Panc1 (cell line): ENCODE data around the gene METTL16. TPM values are rescaled to one million over a fixed set of nuclear protein-coding genes. Genes with fewer than 3 reads are reported as not detected.

Experiments used
- ATAC-seq: fragments of 200-7000 bp; cut with Tn5 transposase; 2 replicates; pipeline ENCODE4 v1.9.1; 2020; ENCODE audit warnings: mild to moderate bottlenecking, moderate library complexity
- BruUV-seq: library from RNA; stranded (reverse); fragments of 400-500 nt; replicated peaks from 2 replicates; lab custom pipeline; 2021; lab: Mats Ljungman, UMichigan
- CTCF ChIA-PET: fragments of 300-600 bp; sonication (Branson Sonifier 250); formaldehyde crosslinking; loops from one replicate; lab custom pipeline; 2022; ENCODE audit warnings: antibody characterized with exemption; lab: Charles Lee
- POLR2A ChIA-PET: fragments of 300-600 bp; sonication (Branson Sonifier 250); formaldehyde crosslinking; loops from one replicate; lab custom pipeline; 2022; ENCODE audit warnings: antibody characterized with exemption; lab: Charles Lee
- DNase-seq: peaks from one replicate; pipeline ENCODE4 v3.0.0-alpha.2; 2010; ENCODE audit warnings: low read depth, low spot score
- H3K27ac ChIP-seq: 2 replicates; pipeline ENCODE4 v1.5.1; 2011; ENCODE audit warnings: mild to moderate bottlenecking, low read length, inconsistent platforms
- H3K27me3 ChIP-seq: fragments of 200-500 bp; sonication (Bioruptor generic); 2 replicates; pipeline ENCODE4 v1.6.0; 2014; ENCODE audit warnings: low read length, inconsistent platforms; ENCODE audit not compliant: control insufficient read depth, insufficient read depth
- H3K36me3 ChIP-seq: fragments of 200-500 bp; sonication (Bioruptor generic); 2 replicates; pipeline ENCODE4 v1.5.1; 2014; ENCODE audit warnings: inconsistent platforms, mild to moderate bottlenecking, low read length, moderate library complexity; ENCODE audit not compliant: control insufficient read depth, insufficient read depth
- H3K4me1 ChIP-seq: 2 replicates; pipeline ENCODE4 v1.5.1; 2011; ENCODE audit warnings: inconsistent platforms, mild to moderate bottlenecking, low read length, moderate library complexity; ENCODE audit not compliant: control insufficient read depth, insufficient read depth
- H3K4me3 ChIP-seq, 2 experiments: 2 replicates each; pipeline ENCODE4 v1.5.1; 2011 to 2012; ENCODE audit warnings: low read depth in 2 of 2, low read length in 2 of 2, mild to moderate bottlenecking in 2 of 2, inconsistent platforms in 1 of 2, moderate library complexity in 1 of 2
- H3K9me3 ChIP-seq: fragments of 200-500 bp; sonication (Bioruptor generic); 2 replicates; pipeline ENCODE4 v1.5.1; 2014; ENCODE audit warnings: low read depth, mild to moderate bottlenecking, inconsistent platforms, low read length, moderate library complexity; ENCODE audit not compliant: control insufficient read depth, insufficient read depth
- POLR2AphosphoS5 ChIP-seq: IDR thresholded peaks from 2 replicates; pipeline ENCODE4 v1.6.1; 2012; ENCODE audit warnings: mild to moderate bottlenecking, low read depth, low read length, moderate library complexity
- SIN3A ChIP-seq: IDR thresholded peaks from 2 replicates; pipeline ENCODE4 v1.6.1; 2012; ENCODE audit warnings: low read depth, mild to moderate bottlenecking, low read length, moderate library complexity, borderline replicate concordance; ENCODE audit not compliant: insufficient read depth
- TCF7L2 ChIP-seq: IDR thresholded peaks from 2 replicates; pipeline ENCODE4 v1.6.1; 2011; ENCODE audit warnings: mild to moderate bottlenecking, low read depth, low read length, inconsistent platforms
- in situ Hi-C: cut with HindIII; loops from 2 replicates; pipeline ENCODE4 v1.10.0; 2016; ENCODE audit warnings: low sequenced_read_pairs, low pct_unique_long_range_greater_than_20kb
- intact Hi-C: fragments of 100-400 bp; cut with micrococcal nuclease; formaldehyde crosslinking; loops from one replicate; pipeline ENCODE4 v1.10.0; 2022; ENCODE audit not compliant: unreplicated experiment
- total RNA-seq: library from RNA; stranded (reverse); gene quantifications from one replicate; pipeline ENCODE4 v1.2.1, GENCODE V29; 2021; ENCODE audit not compliant: unreplicated experiment
- TF ChIP-seq, protein P1 (sequence below): fragments of 450-650 bp; IDR thresholded peaks from 2 replicates; pipeline ENCODE4 v1.5.1; 2017; ENCODE audit warnings: mild to moderate bottlenecking
- TF ChIP-seq, protein P2 (sequence below), 2 experiments: IDR thresholded peaks; 2 replicates each; pipeline ENCODE4 v1.6.1; 2011 to 2012; ENCODE audit warnings: low read depth in 2 of 2, control low read depth in 1 of 2, low read length in 1 of 2, mild to moderate bottlenecking in 1 of 2, moderate library complexity in 1 of 2; ENCODE audit not compliant: insufficient read depth in 1 of 2

Gene METTL16
- total RNA-seq, 1 experiment from 2014 or later = 34.7 TPM

DNA sequence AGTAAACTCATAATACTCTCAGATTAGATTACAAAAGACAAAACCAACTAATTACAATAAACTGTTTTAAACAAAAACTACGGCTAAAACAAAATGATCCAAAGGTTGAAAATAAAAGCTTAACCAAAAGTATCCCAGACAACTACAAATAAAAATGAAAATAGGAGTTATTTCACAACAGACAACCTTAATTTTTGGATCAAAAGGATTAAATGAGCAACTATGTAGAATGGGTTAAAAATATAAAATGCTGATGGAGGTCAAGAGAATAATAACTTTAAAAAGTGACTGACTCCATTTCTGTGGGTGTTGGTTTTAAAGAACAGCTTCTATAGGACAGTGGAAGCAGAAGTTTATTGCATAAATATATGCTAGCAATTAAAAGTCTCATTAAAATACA, 28.6 kb downstream of the METTL16 start:
- H3K4me3 ChIP-seq = no peak overlapping the region
- H3K4me1 ChIP-seq = no peaks in the 10 kb centered on the region; the same call in 1 of the 2 replicates
- TF ChIP-seq, protein P1, sequence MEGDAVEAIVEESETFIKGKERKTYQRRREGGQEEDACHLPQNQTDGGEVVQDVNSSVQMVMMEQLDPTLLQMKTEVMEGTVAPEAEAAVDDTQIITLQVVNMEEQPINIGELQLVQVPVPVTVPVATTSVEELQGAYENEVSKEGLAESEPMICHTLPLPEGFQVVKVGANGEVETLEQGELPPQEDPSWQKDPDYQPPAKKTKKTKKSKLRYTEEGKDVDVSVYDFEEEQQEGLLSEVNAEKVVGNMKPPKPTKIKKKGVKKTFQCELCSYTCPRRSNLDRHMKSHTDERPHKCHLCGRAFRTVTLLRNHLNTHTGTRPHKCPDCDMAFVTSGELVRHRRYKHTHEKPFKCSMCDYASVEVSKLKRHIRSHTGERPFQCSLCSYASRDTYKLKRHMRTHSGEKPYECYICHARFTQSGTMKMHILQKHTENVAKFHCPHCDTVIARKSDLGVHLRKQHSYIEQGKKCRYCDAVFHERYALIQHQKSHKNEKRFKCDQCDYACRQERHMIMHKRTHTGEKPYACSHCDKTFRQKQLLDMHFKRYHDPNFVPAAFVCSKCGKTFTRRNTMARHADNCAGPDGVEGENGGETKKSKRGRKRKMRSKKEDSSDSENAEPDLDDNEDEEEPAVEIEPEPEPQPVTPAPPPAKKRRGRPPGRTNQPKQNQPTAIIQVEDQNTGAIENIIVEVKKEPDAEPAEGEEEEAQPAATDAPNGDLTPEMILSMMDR = no peak
- TF ChIP-seq SIN3A = no peak
- TF ChIP-seq, protein P2, sequence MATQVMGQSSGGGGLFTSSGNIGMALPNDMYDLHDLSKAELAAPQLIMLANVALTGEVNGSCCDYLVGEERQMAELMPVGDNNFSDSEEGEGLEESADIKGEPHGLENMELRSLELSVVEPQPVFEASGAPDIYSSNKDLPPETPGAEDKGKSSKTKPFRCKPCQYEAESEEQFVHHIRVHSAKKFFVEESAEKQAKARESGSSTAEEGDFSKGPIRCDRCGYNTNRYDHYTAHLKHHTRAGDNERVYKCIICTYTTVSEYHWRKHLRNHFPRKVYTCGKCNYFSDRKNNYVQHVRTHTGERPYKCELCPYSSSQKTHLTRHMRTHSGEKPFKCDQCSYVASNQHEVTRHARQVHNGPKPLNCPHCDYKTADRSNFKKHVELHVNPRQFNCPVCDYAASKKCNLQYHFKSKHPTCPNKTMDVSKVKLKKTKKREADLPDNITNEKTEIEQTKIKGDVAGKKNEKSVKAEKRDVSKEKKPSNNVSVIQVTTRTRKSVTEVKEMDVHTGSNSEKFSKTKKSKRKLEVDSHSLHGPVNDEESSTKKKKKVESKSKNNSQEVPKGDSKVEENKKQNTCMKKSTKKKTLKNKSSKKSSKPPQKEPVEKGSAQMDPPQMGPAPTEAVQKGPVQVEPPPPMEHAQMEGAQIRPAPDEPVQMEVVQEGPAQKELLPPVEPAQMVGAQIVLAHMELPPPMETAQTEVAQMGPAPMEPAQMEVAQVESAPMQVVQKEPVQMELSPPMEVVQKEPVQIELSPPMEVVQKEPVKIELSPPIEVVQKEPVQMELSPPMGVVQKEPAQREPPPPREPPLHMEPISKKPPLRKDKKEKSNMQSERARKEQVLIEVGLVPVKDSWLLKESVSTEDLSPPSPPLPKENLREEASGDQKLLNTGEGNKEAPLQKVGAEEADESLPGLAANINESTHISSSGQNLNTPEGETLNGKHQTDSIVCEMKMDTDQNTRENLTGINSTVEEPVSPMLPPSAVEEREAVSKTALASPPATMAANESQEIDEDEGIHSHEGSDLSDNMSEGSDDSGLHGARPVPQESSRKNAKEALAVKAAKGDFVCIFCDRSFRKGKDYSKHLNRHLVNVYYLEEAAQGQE (IDR thresholded peaks at IDR 0.05; ENCODE audit: insufficient read depth in 1 of 2, low read depth in 2 of 2, low read length in 1 of 2) = no peak
- ChIA-PET CTCF (no interaction called here), POLR2A (no interaction called here)
- H3K27ac ChIP-seq = no peak overlapping the region
- no peak for DNase-seq
- intact Hi-C loops = no loop called here
- ATAC-seq = no peak
- H3K27me3 ChIP-seq = no peaks in the 10 kb centered on the region
- in situ Hi-C loops = no loop called here
- no peaks in the 10 kb centered on the region for H3K36me3 ChIP-seq
- no peaks in the 10 kb centered on the region for H3K9me3 ChIP-seq
- BruUV-seq = no TSS peak

DNA sequence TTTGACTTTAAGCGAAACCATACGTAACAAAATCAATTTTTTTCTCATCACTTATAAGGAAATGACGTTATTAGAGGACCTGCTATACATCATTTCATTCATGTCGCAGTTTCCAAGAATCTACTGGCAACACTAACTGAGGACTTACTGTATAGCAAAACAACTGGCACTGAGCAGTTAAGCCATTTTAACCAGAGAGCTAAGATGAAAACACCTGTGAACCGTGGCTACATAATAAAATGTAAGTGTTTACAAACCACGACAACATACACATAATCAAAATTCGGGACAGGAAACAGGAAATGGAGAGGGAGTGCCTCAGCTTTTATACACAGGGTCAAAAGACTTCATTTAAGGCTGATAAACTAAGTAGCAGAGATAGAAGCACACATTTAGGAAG, 29.5 kb downstream of the METTL16 start:
- no peak overlapping the region for H3K27ac ChIP-seq
- BruUV-seq = no TSS peak
- H3K9me3 ChIP-seq = no peaks in the 10 kb centered on the region
- no peaks in the 10 kb centered on the region for H3K27me3 ChIP-seq
- no peak for ATAC-seq
- TF ChIP-seq TCF7L2 (no peak), POLR2AphosphoS5 (no peak)
- TF ChIP-seq, protein P2 (IDR thresholded peaks at IDR 0.05; ENCODE audit: insufficient read depth in 1 of 2, low read depth in 2 of 2, low read length in 1 of 2) = no peak
- no peak overlapping the region for H3K4me3 ChIP-seq
- H3K36me3 ChIP-seq = peaks cover under 1% of the 10 kb centered on the region; the same call in 1 of the 2 replicates
- no peaks in the 10 kb centered on the region; the same call in 1 of the 2 replicates for H3K4me1 ChIP-seq
- in situ Hi-C loops = no loop called here
- intact Hi-C loops = no loop called here
- no peak for DNase-seq
- POLR2A ChIA-PET = no interaction called here
- CTCF ChIA-PET = no interaction called here
